Measurements from ENCODE around the gene TICAM2. TPM values are rescaled to one million over a fixed set of nuclear protein-coding genes. Genes with fewer than 3 reads are reported as not detected.

The TICAM2 gene
- total and polyA plus RNA-seq, 2 of the 8 experiments (the other 6 are each of a cell fraction or from before 2014, with no cell fraction given), result 0.02 TPM; not detected in 1

DNA sequence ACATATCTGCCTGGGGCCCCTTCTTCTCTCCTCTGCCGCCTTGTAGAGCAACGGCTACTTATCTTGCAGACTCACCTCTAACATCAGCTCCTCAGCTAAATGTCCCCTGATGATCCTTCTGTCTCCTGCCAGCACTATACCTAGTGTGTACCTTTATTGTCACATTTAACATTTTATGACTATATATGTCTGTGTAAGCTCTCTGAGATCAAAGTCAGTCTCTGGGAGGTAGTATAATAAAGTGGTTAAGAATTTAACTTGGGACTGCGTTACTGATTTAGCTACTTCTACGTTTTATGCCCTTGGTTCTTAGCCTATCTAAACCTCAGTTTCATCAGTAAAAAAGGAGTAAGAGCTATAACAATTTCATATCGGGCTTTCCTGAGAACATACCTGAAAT lies 21.4 kb upstream of the TICAM2 start:
- POLR2A ChIA-PET (ENCODE audit: partially characterized antibody), result interaction anchor here (1.5 to 2.4 kb wide), 2 partner anchors 78 to 193 kb away, joined by 5 to 10 read pairs; partner anchors contain the start of genes CDO1 and FEM1C
- H4K20me1 ChIP-seq (replicated peaks in 1 of 2; ENCODE audit: control insufficient read depth in 1 of 2, insufficient read depth in 2 of 2, low read length in 2 of 2), result peaks cover 5 to 8% of the 10 kb centered on the region in 2 experiments
- FAIRE-seq, result no peak

More for the DNA sequence above, 21.4 kb upstream of the TICAM2 start:
- peaks cover 0 to 19% (median 12%) of the 10 kb centered on the region in 4 experiments; a peak in 5 of 8 replicates for H3K36me3 ChIP-seq (ENCODE audit: control insufficient read depth in 2 of 4, insufficient read depth in 4 of 4, low read length in 3 of 4)
- H4K8ac ChIP-seq (ENCODE audit: extremely low read depth, insufficient read depth, low read length), result no peak overlapping the region
- H3K79me2 ChIP-seq (ENCODE audit: control insufficient read depth in 1 of 2, insufficient read depth in 2 of 2, low read length in 2 of 2), result peaks cover 7 to 55% of the 10 kb centered on the region in 2 experiments
- TF ChIP-seq HDAC2 (IDR thresholded peaks at IDR 0.05; ENCODE audit: borderline replicate concordance in 1 of 2, low read depth in 2 of 2, low read length in 2 of 2), result no peak
- no peak for TF ChIP-seq NANOG (IDR thresholded peaks at IDR 0.05; ENCODE audit: insufficient read depth, low read depth, low read length, poor library complexity, severe bottlenecking)
- no peak for TF ChIP-seq JUN (IDR thresholded peaks at IDR 0.05; ENCODE audit: low read depth, low read length)
- CTCF ChIA-PET (ENCODE audit: partially characterized antibody), result interaction anchor here (1.0 to 3.0 kb wide), 9 partner anchors 12 to 447 kb away, joined by 3 to 16 read pairs (median 3); partner anchors contain the start of gene ATG12
- no peaks in the 10 kb centered on the region for H3K9me3 ChIP-seq (ENCODE audit: insufficient read depth in 2 of 2, low read depth in 1 of 2, low read length in 1 of 2)
- H3K4me3 ChIP-seq (ENCODE audit: extremely low read depth in 1 of 4, insufficient read depth in 2 of 4, low read depth in 3 of 4, low read length in 4 of 4), result 0 out of 8 replicates have a peak overlapping the region, but pooled peaks of 1 of the 4 experiments have one; percentile 95
- H4K5ac ChIP-seq (ENCODE audit: insufficient read length, low read depth, low read length), result no peak overlapping the region
- H3K27me3 ChIP-seq (replicated peaks in 1 of 4; ENCODE audit: control insufficient read depth in 3 of 4, extremely low read depth in 1 of 4, insufficient read depth in 3 of 4, low read length in 3 of 4), result no peaks in the 10 kb centered on the region
- H3K23me2 ChIP-seq (ENCODE audit: low read depth, low read length), result peaks cover 6% of the 10 kb centered on the region; the same call in 1 of the 2 replicates
- no peak overlapping the region for H3K9ac ChIP-seq (replicated peaks in 1 of 4; ENCODE audit: extremely low read depth in 1 of 4, low read depth in 3 of 4, low read length in 3 of 4)
- H3K4me2 ChIP-seq (ENCODE audit: insufficient read depth in 1 of 2, low read depth in 2 of 2, low read length in 2 of 2), result peak overlapping the region; percentile 40 to 66; a peak in 2 of 4 replicates
- no peaks in the 10 kb centered on the region; a peak in 2 of 7 replicates for H3K4me1 ChIP-seq (replicated peaks in 1 of 4; ENCODE audit: control insufficient read depth in 3 of 4, insufficient read depth in 4 of 4, low read length in 3 of 4)
- no peak overlapping the region for H2BK120ac ChIP-seq (replicated peaks; ENCODE audit: low read depth, low read length)
- H2AFZ ChIP-seq (ENCODE audit: low read length), result no peak overlapping the region
- H2BK5ac ChIP-seq (ENCODE audit: low read depth, low read length), result no peak overlapping the region
- H3K23ac ChIP-seq (ENCODE audit: insufficient read length), result no peak overlapping the region
- H2AK5ac ChIP-seq (ENCODE audit: low read depth, low read length), result no peak overlapping the region
- H3K4ac ChIP-seq (replicated peaks; ENCODE audit: insufficient read length, low read depth, low read length), result no peak overlapping the region
- no peak overlapping the region for H3K14ac ChIP-seq (ENCODE audit: insufficient read length)
- H3K56ac ChIP-seq (replicated peaks; ENCODE audit: insufficient read length, low read depth, low read length), result no peak overlapping the region
- no peak overlapping the region for H2BK20ac ChIP-seq (ENCODE audit: low read length)
- WGBS, 2 experiments (ENCODE audit: extremely low coverage in 1 of 2, insufficient coverage in 1 of 2, insufficient read length in 1 of 2, insufficient replicate concordance in 2 of 2, low coverage in 1 of 2, low lambda C conversion rate in 2 of 2, missing lambda C conversion rate in 1 of 2), result 89% methylated on average over 5 of the region's 5 CpGs; no CpG with 5 or more reads in 1 of the 2 experiments
- H3K27ac ChIP-seq (ENCODE audit: low read depth, low read length), result no peak overlapping the region
- no peak overlapping the region for H4K91ac ChIP-seq (replicated peaks; ENCODE audit: insufficient read length, low read length)
- DNase-seq (ENCODE audit: low read depth in 1 of 2, low spot score in 2 of 2), result no peak
- H2BK12ac ChIP-seq (ENCODE audit: low read depth, low read length), result no peak overlapping the region
- no peak overlapping the region for H3K18ac ChIP-seq (ENCODE audit: extremely low read depth, low read length)
- no peak overlapping the region for H2BK15ac ChIP-seq (ENCODE audit: low read length)
- peaks cover 2% of the 10 kb centered on the region; the same call in 1 of the 2 replicates for H3K79me1 ChIP-seq (ENCODE audit: low read depth, low read length)

Data from H1 (cell line).